HCT116 (cell line): Measurements from ENCODE around the gene DIP2B. TPM values are rescaled to one million over a fixed set of nuclear protein-coding genes. Genes with fewer than 3 reads are reported as not detected.

Experiments
- ATAC-seq: fragments of 200-7000 bp; cut with Tn5 transposase; 2 replicates; pipeline ENCODE4 v1.9.1; 2020; ENCODE audit warnings: mild to moderate bottlenecking, moderate library complexity
- BruUV-seq: library from RNA; stranded (reverse); fragments of 400-500 nt; replicated peaks from 2 replicates; lab custom pipeline; 2021; lab: Mats Ljungman, UMichigan
- CTCF ChIA-PET: fragments of 300-600 bp; sonication (Branson Sonifier 250); formaldehyde crosslinking; loops from one replicate; lab custom pipeline; 2021; ENCODE audit warnings: antibody characterized with exemption; lab: Charles Lee
- POLR2A ChIA-PET: fragments of 300-600, 350-600 bp; sonication (Branson Sonifier 250); formaldehyde crosslinking; loops from one replicate; lab custom pipeline; 2021; ENCODE audit warnings: antibody characterized with exemption; lab: Charles Lee
- RAD21 ChIA-PET, 2 experiments: fragments of 300-600 bp; sonication (Branson Sonifier 250); formaldehyde crosslinking; loops; one replicate each; lab custom pipeline; 2023; ENCODE audit warnings: low total read pairs in 2 of 2; ENCODE audit not compliant: uncharacterized antibody in 2 of 2, unreplicated experiment in 2 of 2, low non-redundant PET in 1 of 2; lab: Charles Lee
- DNase-seq: peaks from one replicate; pipeline ENCODE4 v3.0.0-alpha.2; 2010; ENCODE audit warnings: low read depth, low spot score
- H2AFZ ChIP-seq: fragments of 200-600 bp; shearing (Covaris generic), sonication (generic); 2 replicates; pipeline ENCODE4 v1.6.1; 2017; ENCODE audit warnings: low read depth, mixed run types, mixed read lengths, antibody characterized with exemption, low read length; ENCODE audit not compliant: poor library complexity, severe bottlenecking
- H3K27ac ChIP-seq: 2 replicates; pipeline ENCODE4 v1.5.1; 2012; ENCODE audit warnings: low read depth, low read length
- H3K27me3 ChIP-seq: fragments of 200-600 bp; sonication (generic); 2 replicates; pipeline ENCODE4 v1.6.1; 2016; ENCODE audit warnings: mixed run types, low read length, mixed read lengths; ENCODE audit not compliant: insufficient read depth
- H3K36me3 ChIP-seq, 2 experiments: fragments of 200-500 bp in 1 of 2; fragments of 200-600 bp in 1 of 2; sonication (Bioruptor generic) in 1 of 2; sonication (generic) in 1 of 2; 2 replicates each; pipeline versions ENCODE4 v1.5.1 to v1.6.1; 2014 to 2016; ENCODE audit warnings: low read length in 2 of 2, inconsistent platforms in 1 of 2, mixed read lengths in 1 of 2, mixed run types in 1 of 2; ENCODE audit not compliant: insufficient read depth in 2 of 2, control insufficient read depth in 1 of 2
- H3K4me1 ChIP-seq, 2 experiments: fragments of 200-600 bp in 1 of 2; sonication (generic) in 1 of 2; 2 replicates each; pipeline versions ENCODE4 v1.5.1 to v1.6.1; 2012 to 2017; ENCODE audit warnings: low read length in 2 of 2, inconsistent platforms in 1 of 2, mild to moderate bottlenecking in 1 of 2, mixed read lengths in 1 of 2, mixed run types in 1 of 2, moderate library complexity in 1 of 2; ENCODE audit not compliant: insufficient read depth in 2 of 2, control insufficient read depth in 1 of 2
- H3K4me2 ChIP-seq: fragments of 200-600 bp; sonication (generic); 2 replicates; pipeline ENCODE4 v1.6.1; 2017; ENCODE audit warnings: mixed run types, low read length, mixed read lengths
- H3K4me3 ChIP-seq, 2 experiments: fragments of 200-600 bp in 1 of 2; sonication (generic) in 1 of 2; replicated peaks in 1 of 2; 2 replicates each; pipeline ENCODE4 v1.5.1; 2011 to 2016; ENCODE audit warnings: low read length in 2 of 2, control low read depth in 1 of 2, low read depth in 1 of 2, mild to moderate bottlenecking in 1 of 2, mixed read lengths in 1 of 2, mixed run types in 1 of 2
- H3K79me2 ChIP-seq: fragments of 200-600 bp; sonication (generic); 2 replicates; pipeline ENCODE4 v1.6.1; 2017; ENCODE audit warnings: mild to moderate bottlenecking, mixed run types, low read length, moderate library complexity, mixed read lengths; ENCODE audit not compliant: insufficient read depth
- H3K9ac ChIP-seq: fragments of 200-600 bp; sonication (generic); 2 replicates; pipeline ENCODE4 v1.6.1; 2016; ENCODE audit warnings: low read length, mixed read lengths
- H3K9me2 ChIP-seq: fragments of 200-600 bp; sonication (generic), shearing (Covaris generic); 2 replicates; pipeline ENCODE4 v1.6.1; 2017; ENCODE audit warnings: mixed run types, mild to moderate bottlenecking, moderate library complexity; ENCODE audit not compliant: insufficient read depth
- H3K9me3 ChIP-seq, 2 experiments: fragments of 200-500 bp in 1 of 2; fragments of 200-600 bp in 1 of 2; sonication (Bioruptor generic) in 1 of 2; sonication (generic) in 1 of 2; 2 replicates each; pipeline ENCODE4 v1.6.1; 2014 to 2017; ENCODE audit warnings: low read length in 2 of 2, mixed read lengths in 2 of 2, inconsistent platforms in 1 of 2, low read depth in 1 of 2, mild to moderate bottlenecking in 1 of 2, mixed run types in 1 of 2, moderate library complexity in 1 of 2; ENCODE audit not compliant: control insufficient read depth in 1 of 2, insufficient read depth in 1 of 2
- H4K20me1 ChIP-seq: fragments of 200-600 bp; sonication (generic), shearing (Covaris generic); 2 replicates; pipeline ENCODE4 v1.6.1; 2017; ENCODE audit warnings: mixed run types, mild to moderate bottlenecking, moderate library complexity; ENCODE audit not compliant: insufficient read depth
- ATF3 ChIP-seq: IDR thresholded peaks from 2 replicates; pipeline ENCODE4 v1.6.1; 2012
- CTCF ChIP-seq, 3 experiments: fragments of 200-600 bp in 1 of 3; sonication (generic) in 1 of 3; IDR thresholded peaks in 2 of 3; conservative IDR thresholded peaks in 1 of 3; 2 replicates each; pipeline ENCODE4 v1.5.1; 2012 to 2017; ENCODE audit warnings: low read depth in 2 of 3, low read length in 2 of 3, antibody characterized with exemption in 1 of 3, borderline replicate concordance in 1 of 3, control low read depth in 1 of 3, mild to moderate bottlenecking in 1 of 3, mixed read lengths in 1 of 3, mixed run types in 1 of 3, moderate library complexity in 1 of 3; ENCODE audit not compliant: insufficient read depth in 1 of 3
- EGR1 ChIP-seq: IDR thresholded peaks from 2 replicates; pipeline ENCODE4 v1.6.1; 2012; ENCODE audit warnings: low read depth
- EZH2 ChIP-seq: fragments of 200-600 bp; sonication (generic); IDR thresholded peaks from 2 replicates; pipeline ENCODE4 v1.6.1; 2017; ENCODE audit warnings: antibody characterized with exemption, mixed run types
- MAX ChIP-seq: IDR thresholded peaks from 2 replicates; pipeline ENCODE4 v1.6.1; 2012
- POLR2A ChIP-seq: IDR thresholded peaks from 2 replicates; pipeline ENCODE4 v1.7.0; 2011; ENCODE audit warnings: borderline replicate concordance; ENCODE audit not compliant: insufficient read depth, insufficient read length; ENCODE audit errors: extremely low read depth
- POLR2AphosphoS5 ChIP-seq: IDR thresholded peaks from 2 replicates; pipeline ENCODE4 v1.6.1; 2011; ENCODE audit warnings: mild to moderate bottlenecking, low read depth, low read length, moderate library complexity
- RAD21 ChIP-seq: IDR thresholded peaks from 2 replicates; pipeline ENCODE4 v1.6.1; 2012; ENCODE audit warnings: low read depth, mild to moderate bottlenecking
- REST ChIP-seq: IDR thresholded peaks from 2 replicates; pipeline ENCODE4 v1.6.1; 2012; ENCODE audit warnings: low read depth
- SIN3A ChIP-seq: IDR thresholded peaks from 2 replicates; pipeline ENCODE4 v1.6.1; 2012; ENCODE audit warnings: low read depth
- TCF7L2 ChIP-seq: IDR thresholded peaks from 2 replicates; pipeline ENCODE4 v1.7.0; 2011; ENCODE audit warnings: borderline replicate concordance, inconsistent platforms; ENCODE audit not compliant: insufficient read depth, insufficient read length; ENCODE audit errors: extremely low read depth
- YY1 ChIP-seq: IDR thresholded peaks from 2 replicates; pipeline ENCODE4 v1.6.1; 2011; ENCODE audit warnings: low read length, low read depth, moderate library complexity, mild to moderate bottlenecking; ENCODE audit not compliant: insufficient replicate concordance; ENCODE audit errors: extremely low read depth
- ZBTB33 ChIP-seq: IDR thresholded peaks from 2 replicates; pipeline ENCODE4 v1.6.1; 2011; ENCODE audit warnings: mild to moderate bottlenecking, low read length, moderate library complexity; ENCODE audit not compliant: insufficient replicate concordance; ENCODE audit errors: extremely low read depth
- ZFX ChIP-seq: fragments of 450-650 bp; IDR thresholded peaks from 2 replicates; pipeline ENCODE4 v1.6.1; 2017
- ZNF274 ChIP-seq: fragments of 200-500 bp; sonication (Bioruptor generic); IDR thresholded peaks from 2 replicates; pipeline ENCODE4 v1.6.1; 2014; ENCODE audit warnings: mild to moderate bottlenecking, low read depth, low read length, inconsistent platforms
- intact Hi-C: fragments of 100-400 bp; cut with micrococcal nuclease; formaldehyde crosslinking; loops from 2 replicates; pipeline ENCODE4 v1.10.0; 2022
- total RNA-seq: library from RNA; stranded (reverse); gene quantifications from one replicate; pipeline ENCODE4 v1.2.1, GENCODE V29; 2021; ENCODE audit not compliant: unreplicated experiment

DIP2B gene
- total RNA-seq, 1 experiment from 2014 or later = 32.3 TPM

GRCh38 chr12:50606675-50607375, 102.0 kb downstream of the DIP2B start:
- no peak overlapping the region for H3K9ac ChIP-seq
- no peaks in the 10 kb centered on the region for H4K20me1 ChIP-seq
- POLR2A ChIA-PET = no interaction called here
- H3K4me2 ChIP-seq = no peak overlapping the region
- no peaks in the 10 kb centered on the region for H3K9me3 ChIP-seq
- no peak overlapping the region for H3K27ac ChIP-seq
- TF ChIP-seq MAX (no peak), EZH2 (no peak), RAD21 (no peak), POLR2AphosphoS5 (no peak), EGR1 (no peak), SIN3A (no peak), TCF7L2 (no peak), ZBTB33 (no peak), YY1 (no peak), REST (no peak), POLR2A (no peak), ZFX (no peak), CTCF (IDR thresholded peaks at IDR 0.05 in 2 of 3, conservative IDR thresholded peaks at IDR 0.05 in 1 of 3; ENCODE audit: borderline replicate concordance in 1 of 3, insufficient read depth in 1 of 3, low read depth in 2 of 3, low read length in 2 of 3) (no peak), ATF3 (no peak), ZNF274 (no peak)
- TF ChIP-seq, all 23 proteins: peak for 0
- Histone ChIP-seq H3K9me2 (no peaks in the 10 kb centered on the region), H3K36me3 (no peaks in the 10 kb centered on the region), H2AFZ (no peak overlapping the region), H3K27me3 (no peaks in the 10 kb centered on the region), H3K4me3 (no peak overlapping the region), H3K79me2 (peaks cover 22% of the 10 kb centered on the region), H3K4me1 (no peaks in the 10 kb centered on the region)
- no peak for ATAC-seq
- CTCF ChIA-PET = no interaction called here
- DNase-seq = no peak
- BruUV-seq = no TSS peak
- RAD21 ChIA-PET = no interaction called here
- intact Hi-C loops = no loop called here
